Measurements from ENCODE around the gene SIRPA.
"Not testable (repeated sequence)": the region's sequence is repeated elsewhere in the genome, so short reads cannot be mapped to it uniquely, and the experiment has no call there.

SIRPA gene

GRCh38 chr20:1907586-1907985, 12.4 kb downstream of the SIRPA start:
- no peak for DNase-seq (ENCODE audit: low read depth in 2 of 2)

- no peak for DNase-seq (ENCODE audit: low read depth in 2 of 2)
Observed at GRCh38 chr20:1908191-1908590, 13.0 kb downstream of the SIRPA start.

- DNase-seq (ENCODE audit: low read depth in 2 of 2) = no peak
Observed at GRCh38 chr20:1909097-1909496, 13.9 kb downstream of the SIRPA start.

GRCh38 chr20:1911536-1911935, 16.3 kb downstream of the SIRPA start:
- DNase-seq (ENCODE audit: low read depth in 2 of 2) = no peak

- DNase-seq (ENCODE audit: low read depth in 2 of 2) = no peak
Observed at GRCh38 chr20:1912053-1912452, 16.8 kb downstream of the SIRPA start.

GRCh38 chr20:1912646-1913045, 17.4 kb downstream of the SIRPA start:
- no peak for DNase-seq (ENCODE audit: low read depth in 2 of 2)

- DNase-seq (ENCODE audit: low read depth in 2 of 2) = not testable (repeated sequence)
Observed at GRCh38 chr20:1915233-1915632, 20.0 kb downstream of the SIRPA start.

GRCh38 chr20:1915725-1916124, 20.5 kb downstream of the SIRPA start:
- no peak for DNase-seq (ENCODE audit: low read depth in 2 of 2)

- no peak for DNase-seq (ENCODE audit: low read depth in 2 of 2)
Observed at GRCh38 chr20:1917786-1918185, 22.6 kb downstream of the SIRPA start.

GRCh38 chr20:1918491-1919165, 23.4 kb downstream of the SIRPA start:
- no peak for DNase-seq (ENCODE audit: low read depth in 2 of 2)

- no peak for DNase-seq (ENCODE audit: low read depth in 2 of 2)
Observed at GRCh38 chr20:1920252-1920651, 25.0 kb downstream of the SIRPA start.

GRCh38 chr20:1920826-1921225, 25.6 kb downstream of the SIRPA start:
- DNase-seq (ENCODE audit: low read depth in 2 of 2) = no peak

- DNase-seq (ENCODE audit: low read depth in 2 of 2) = not testable (repeated sequence)
Observed at GRCh38 chr20:1921985-1922384, 26.8 kb downstream of the SIRPA start.

- DNase-seq (ENCODE audit: low read depth in 2 of 2) = no peak
Observed at GRCh38 chr20:1922786-1923185, 27.6 kb downstream of the SIRPA start.

- no peak for DNase-seq (ENCODE audit: low read depth in 2 of 2)
Observed at GRCh38 chr20:1924910-1925861, 30.0 kb downstream of the SIRPA start.

GRCh38 chr20:1926237-1926636, 31.0 kb downstream of the SIRPA start:
- DNase-seq (ENCODE audit: low read depth in 2 of 2) = no peak

GRCh38 chr20:1927217-1927616, 32.0 kb downstream of the SIRPA start:
- no peak for DNase-seq (ENCODE audit: low read depth in 2 of 2)

- no peak for DNase-seq (ENCODE audit: low read depth in 2 of 2)
Observed at GRCh38 chr20:1928154-1928553, 32.9 kb downstream of the SIRPA start.

GRCh38 chr20:1928782-1929181, 33.6 kb downstream of the SIRPA start:
- DNase-seq (ENCODE audit: low read depth in 2 of 2) = no peak

- DNase-seq (ENCODE audit: low read depth in 2 of 2) = no peak
Observed at GRCh38 chr20:1929460-1929859, 34.3 kb downstream of the SIRPA start.

GRCh38 chr20:1930165-1930564, 35.0 kb downstream of the SIRPA start:
- DNase-seq (ENCODE audit: low read depth in 2 of 2) = no peak

- no peak for DNase-seq (ENCODE audit: low read depth in 2 of 2)
Observed at GRCh38 chr20:1931830-1932229, 36.6 kb downstream of the SIRPA start.

- DNase-seq (ENCODE audit: low read depth in 2 of 2) = no peak
Observed at GRCh38 chr20:1932971-1933370, 37.8 kb downstream of the SIRPA start.

Measured in stimulated activated CD4-positive, alpha-beta T cell treated with anti-CD3 and anti-CD28 coated beads, Interleukin-1b, Interleukin-23, amount 100 ng/mL, for 4 hours (primary cell).